Measurements from ENCODE around the gene CEACAM1.

DNA sequence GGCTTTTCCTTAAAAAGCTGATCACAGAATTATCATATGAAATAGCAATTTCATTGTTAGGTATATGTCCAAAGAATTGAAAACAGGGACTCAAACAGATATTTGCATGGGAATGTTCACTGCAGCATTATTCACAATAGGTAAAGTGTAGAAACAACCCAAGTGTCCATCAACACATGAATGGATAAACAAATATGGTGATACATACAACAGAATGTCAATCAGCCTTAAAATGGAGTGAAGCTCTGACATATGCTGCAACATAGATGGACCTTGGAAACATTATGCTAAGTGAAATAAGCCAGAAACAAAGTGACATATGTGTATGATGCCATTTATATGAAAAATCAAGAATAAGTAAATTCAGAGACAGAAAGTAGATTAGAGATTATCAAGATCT, 6.1 kb upstream of the CEACAM1 start:
- TF ChIP-seq, protein P1, sequence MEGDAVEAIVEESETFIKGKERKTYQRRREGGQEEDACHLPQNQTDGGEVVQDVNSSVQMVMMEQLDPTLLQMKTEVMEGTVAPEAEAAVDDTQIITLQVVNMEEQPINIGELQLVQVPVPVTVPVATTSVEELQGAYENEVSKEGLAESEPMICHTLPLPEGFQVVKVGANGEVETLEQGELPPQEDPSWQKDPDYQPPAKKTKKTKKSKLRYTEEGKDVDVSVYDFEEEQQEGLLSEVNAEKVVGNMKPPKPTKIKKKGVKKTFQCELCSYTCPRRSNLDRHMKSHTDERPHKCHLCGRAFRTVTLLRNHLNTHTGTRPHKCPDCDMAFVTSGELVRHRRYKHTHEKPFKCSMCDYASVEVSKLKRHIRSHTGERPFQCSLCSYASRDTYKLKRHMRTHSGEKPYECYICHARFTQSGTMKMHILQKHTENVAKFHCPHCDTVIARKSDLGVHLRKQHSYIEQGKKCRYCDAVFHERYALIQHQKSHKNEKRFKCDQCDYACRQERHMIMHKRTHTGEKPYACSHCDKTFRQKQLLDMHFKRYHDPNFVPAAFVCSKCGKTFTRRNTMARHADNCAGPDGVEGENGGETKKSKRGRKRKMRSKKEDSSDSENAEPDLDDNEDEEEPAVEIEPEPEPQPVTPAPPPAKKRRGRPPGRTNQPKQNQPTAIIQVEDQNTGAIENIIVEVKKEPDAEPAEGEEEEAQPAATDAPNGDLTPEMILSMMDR (IDR thresholded peaks at IDR 0.05 in 2 of 3, conservative IDR thresholded peaks at IDR 0.05 in 1 of 3; ENCODE audit: insufficient read depth in 2 of 3, low read depth in 1 of 3, low read length in 3 of 3): no peak
- TF ChIP-seq, protein P2, sequence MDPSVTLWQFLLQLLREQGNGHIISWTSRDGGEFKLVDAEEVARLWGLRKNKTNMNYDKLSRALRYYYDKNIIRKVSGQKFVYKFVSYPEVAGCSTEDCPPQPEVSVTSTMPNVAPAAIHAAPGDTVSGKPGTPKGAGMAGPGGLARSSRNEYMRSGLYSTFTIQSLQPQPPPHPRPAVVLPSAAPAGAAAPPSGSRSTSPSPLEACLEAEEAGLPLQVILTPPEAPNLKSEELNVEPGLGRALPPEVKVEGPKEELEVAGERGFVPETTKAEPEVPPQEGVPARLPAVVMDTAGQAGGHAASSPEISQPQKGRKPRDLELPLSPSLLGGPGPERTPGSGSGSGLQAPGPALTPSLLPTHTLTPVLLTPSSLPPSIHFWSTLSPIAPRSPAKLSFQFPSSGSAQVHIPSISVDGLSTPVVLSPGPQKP (CRISPR knock-in tag; IDR thresholded peaks at IDR 0.05): no peak
- TF ChIP-seq C11orf30 (IDR thresholded peaks at IDR 0.05; ENCODE audit: low read depth) (no peak), MXI1 (IDR thresholded peaks at IDR 0.05; ENCODE audit: low read depth, low read length) (no peak), CBFA2T3 (IDR thresholded peaks at IDR 0.05) (no peak), ZNF384 (IDR thresholded peaks at IDR 0.05; ENCODE audit: low read depth, low read length) (no peak), RFX1 (IDR thresholded peaks at IDR 0.05) (no peak), POLR2A (conservative IDR thresholded peaks at IDR 0.05) (no peak)
- TF ChIP-seq, protein P3, sequence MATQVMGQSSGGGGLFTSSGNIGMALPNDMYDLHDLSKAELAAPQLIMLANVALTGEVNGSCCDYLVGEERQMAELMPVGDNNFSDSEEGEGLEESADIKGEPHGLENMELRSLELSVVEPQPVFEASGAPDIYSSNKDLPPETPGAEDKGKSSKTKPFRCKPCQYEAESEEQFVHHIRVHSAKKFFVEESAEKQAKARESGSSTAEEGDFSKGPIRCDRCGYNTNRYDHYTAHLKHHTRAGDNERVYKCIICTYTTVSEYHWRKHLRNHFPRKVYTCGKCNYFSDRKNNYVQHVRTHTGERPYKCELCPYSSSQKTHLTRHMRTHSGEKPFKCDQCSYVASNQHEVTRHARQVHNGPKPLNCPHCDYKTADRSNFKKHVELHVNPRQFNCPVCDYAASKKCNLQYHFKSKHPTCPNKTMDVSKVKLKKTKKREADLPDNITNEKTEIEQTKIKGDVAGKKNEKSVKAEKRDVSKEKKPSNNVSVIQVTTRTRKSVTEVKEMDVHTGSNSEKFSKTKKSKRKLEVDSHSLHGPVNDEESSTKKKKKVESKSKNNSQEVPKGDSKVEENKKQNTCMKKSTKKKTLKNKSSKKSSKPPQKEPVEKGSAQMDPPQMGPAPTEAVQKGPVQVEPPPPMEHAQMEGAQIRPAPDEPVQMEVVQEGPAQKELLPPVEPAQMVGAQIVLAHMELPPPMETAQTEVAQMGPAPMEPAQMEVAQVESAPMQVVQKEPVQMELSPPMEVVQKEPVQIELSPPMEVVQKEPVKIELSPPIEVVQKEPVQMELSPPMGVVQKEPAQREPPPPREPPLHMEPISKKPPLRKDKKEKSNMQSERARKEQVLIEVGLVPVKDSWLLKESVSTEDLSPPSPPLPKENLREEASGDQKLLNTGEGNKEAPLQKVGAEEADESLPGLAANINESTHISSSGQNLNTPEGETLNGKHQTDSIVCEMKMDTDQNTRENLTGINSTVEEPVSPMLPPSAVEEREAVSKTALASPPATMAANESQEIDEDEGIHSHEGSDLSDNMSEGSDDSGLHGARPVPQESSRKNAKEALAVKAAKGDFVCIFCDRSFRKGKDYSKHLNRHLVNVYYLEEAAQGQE (IDR thresholded peaks at IDR 0.05; ENCODE audit: borderline replicate concordance): no peak
- TF ChIP-seq, protein P3 (CRISPR knock-in tag; IDR thresholded peaks at IDR 0.05; ENCODE audit: low read depth): no peak
- TF ChIP-seq, protein P4, sequence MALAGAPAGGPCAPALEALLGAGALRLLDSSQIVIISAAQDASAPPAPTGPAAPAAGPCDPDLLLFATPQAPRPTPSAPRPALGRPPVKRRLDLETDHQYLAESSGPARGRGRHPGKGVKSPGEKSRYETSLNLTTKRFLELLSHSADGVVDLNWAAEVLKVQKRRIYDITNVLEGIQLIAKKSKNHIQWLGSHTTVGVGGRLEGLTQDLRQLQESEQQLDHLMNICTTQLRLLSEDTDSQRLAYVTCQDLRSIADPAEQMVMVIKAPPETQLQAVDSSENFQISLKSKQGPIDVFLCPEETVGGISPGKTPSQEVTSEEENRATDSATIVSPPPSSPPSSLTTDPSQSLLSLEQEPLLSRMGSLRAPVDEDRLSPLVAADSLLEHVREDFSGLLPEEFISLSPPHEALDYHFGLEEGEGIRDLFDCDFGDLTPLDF (CRISPR knock-in tag; IDR thresholded peaks at IDR 0.05): no peak

Measured in K562 (cell line).